ENCODE measurements around the gene OXLD1. TPM values are rescaled to one million over a fixed set of nuclear protein-coding genes. Genes with fewer than 3 reads are reported as not detected.

The OXLD1 gene
- polyA plus RNA-seq, 1 of the 3 experiments (the other 2 are of a cell fraction) = 103 TPM

DNA sequence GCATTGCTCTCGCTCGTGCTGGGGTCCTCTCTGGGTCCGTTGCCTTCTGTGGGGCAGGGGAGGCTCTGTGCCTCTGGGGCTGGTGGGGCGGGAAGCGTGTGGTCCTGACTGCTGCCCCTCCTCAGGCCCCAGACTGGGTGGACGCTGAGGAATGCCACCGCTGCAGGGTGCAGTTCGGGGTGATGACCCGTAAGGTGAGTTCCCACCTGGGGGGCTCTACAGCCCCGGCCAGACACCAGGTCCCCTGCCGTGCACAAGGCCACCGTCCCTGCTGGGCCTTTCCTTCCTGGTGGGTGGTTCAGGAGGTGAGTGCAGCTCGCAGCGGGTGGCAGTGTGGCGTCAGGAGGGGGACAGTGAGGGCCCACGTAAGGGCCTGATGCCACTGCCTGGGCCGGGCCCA, 24.1 kb upstream of the OXLD1 start:
- Histone ChIP-seq H2AFZ (ENCODE audit: low read depth) (no peak overlapping the region), H3K4me1 (ENCODE audit: control insufficient read depth in 1 of 2, insufficient read depth in 2 of 2, low read depth in 1 of 2, low read length in 1 of 2) (peaks cover under 1 to 1% of the 10 kb centered on the region in 2 experiments; a peak in 1 of 4 replicates), H3K4me3 (ENCODE audit: low read depth in 2 of 2, low read length in 1 of 2) (no peak overlapping the region), H3K9me3 (no peaks in the 10 kb centered on the region), H4K20me1 (ENCODE audit: insufficient read depth) (peaks cover 73% of the 10 kb centered on the region), H3K27me3 (ENCODE audit: insufficient read depth) (no peaks in the 10 kb centered on the region), H3K9me2 (no peaks in the 10 kb centered on the region), H3K4me2 (no peak overlapping the region), H3K27ac (ENCODE audit: low read depth in 2 of 2, low read length in 1 of 2) (no peak overlapping the region), H3K9ac (no peak overlapping the region), H3K79me2 (ENCODE audit: insufficient read depth) (peaks cover 94% of the 10 kb centered on the region), H3K36me3 (replicated peaks in 1 of 2; ENCODE audit: control insufficient read depth in 1 of 2, insufficient read depth in 2 of 2, low read length in 1 of 2) (peaks cover 55 to 98% of the 10 kb centered on the region in 2 experiments), H3F3A (replicated peaks; ENCODE audit: insufficient read depth) (peaks cover 18% of the 10 kb centered on the region)
- TF ChIP-seq SMC3 (IDR thresholded peaks at IDR 0.05; ENCODE audit: low read depth, low read length) (no peak), FOXJ3 (CRISPR knock-in tag; IDR thresholded peaks at IDR 0.05) (no peak)
- TF ChIP-seq, protein P1, sequence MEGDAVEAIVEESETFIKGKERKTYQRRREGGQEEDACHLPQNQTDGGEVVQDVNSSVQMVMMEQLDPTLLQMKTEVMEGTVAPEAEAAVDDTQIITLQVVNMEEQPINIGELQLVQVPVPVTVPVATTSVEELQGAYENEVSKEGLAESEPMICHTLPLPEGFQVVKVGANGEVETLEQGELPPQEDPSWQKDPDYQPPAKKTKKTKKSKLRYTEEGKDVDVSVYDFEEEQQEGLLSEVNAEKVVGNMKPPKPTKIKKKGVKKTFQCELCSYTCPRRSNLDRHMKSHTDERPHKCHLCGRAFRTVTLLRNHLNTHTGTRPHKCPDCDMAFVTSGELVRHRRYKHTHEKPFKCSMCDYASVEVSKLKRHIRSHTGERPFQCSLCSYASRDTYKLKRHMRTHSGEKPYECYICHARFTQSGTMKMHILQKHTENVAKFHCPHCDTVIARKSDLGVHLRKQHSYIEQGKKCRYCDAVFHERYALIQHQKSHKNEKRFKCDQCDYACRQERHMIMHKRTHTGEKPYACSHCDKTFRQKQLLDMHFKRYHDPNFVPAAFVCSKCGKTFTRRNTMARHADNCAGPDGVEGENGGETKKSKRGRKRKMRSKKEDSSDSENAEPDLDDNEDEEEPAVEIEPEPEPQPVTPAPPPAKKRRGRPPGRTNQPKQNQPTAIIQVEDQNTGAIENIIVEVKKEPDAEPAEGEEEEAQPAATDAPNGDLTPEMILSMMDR (IDR thresholded peaks at IDR 0.05) = no peak
- ChIA-PET CTCF (interaction anchor here (0.6 to 1.0 kb wide), 3 partner anchors 12 to 498 kb away, joined by 3 read pairs; no protein-coding TSS in a partner anchor), POLR2A (interaction anchor here (1.5 kb wide), 1 partner anchor 11 kb away, joined by 3 read pairs; no protein-coding TSS in a partner anchor)
- WGBS (ENCODE audit: low lambda C conversion rate) = 94% methylated on average over 15 of the region's 17 CpGs
- DNase-seq = no peak

DNA sequence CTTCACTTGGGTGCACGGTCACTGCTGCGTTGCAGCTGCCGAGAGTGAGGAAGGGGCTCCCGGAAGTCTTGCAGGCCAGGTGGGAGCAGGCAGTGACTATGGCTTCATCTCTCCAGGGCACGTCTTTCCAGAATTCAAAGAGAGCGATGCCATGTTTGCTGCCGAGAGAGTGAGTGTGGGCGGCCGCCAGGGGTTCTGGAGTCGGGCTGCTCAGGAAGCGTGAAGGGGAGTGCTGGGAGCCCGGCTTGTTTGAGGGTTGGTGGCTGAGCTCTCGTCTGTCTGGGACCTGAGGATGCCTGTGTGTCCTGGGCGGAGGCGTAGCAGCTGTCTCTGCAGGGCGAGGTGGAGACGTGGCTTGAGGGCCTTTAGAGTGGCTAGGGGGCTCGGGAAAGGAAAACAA, 23.7 kb upstream of the OXLD1 start:
- no peaks in the 10 kb centered on the region for H3K9me3 ChIP-seq
- no peak for DNase-seq
- no peak for TF ChIP-seq GATA2 (CRISPR knock-in tag; IDR thresholded peaks at IDR 0.05)
- TF ChIP-seq CHD2 (IDR thresholded peaks at IDR 0.05; ENCODE audit: low read length, partially characterized antibody) = no peak
- TF ChIP-seq FOSL2 (IDR thresholded peaks at IDR 0.05; ENCODE audit: borderline replicate concordance, low read depth) = no peak
- no peak for TF ChIP-seq TCF12 (IDR thresholded peaks at IDR 0.05)
- no peak for TF ChIP-seq YY1 (IDR thresholded peaks at IDR 0.05; ENCODE audit: low read depth)
- TF ChIP-seq EP300 (IDR thresholded peaks at IDR 0.05; ENCODE audit: borderline replicate concordance in 1 of 2, low read depth in 1 of 2, low read length in 1 of 2) = no peak
- TF ChIP-seq GABPA (IDR thresholded peaks at IDR 0.05; ENCODE audit: low read depth) = no peak
- TF ChIP-seq SMC3 (IDR thresholded peaks at IDR 0.05; ENCODE audit: low read depth, low read length) = no peak
- TF ChIP-seq, protein P2, sequence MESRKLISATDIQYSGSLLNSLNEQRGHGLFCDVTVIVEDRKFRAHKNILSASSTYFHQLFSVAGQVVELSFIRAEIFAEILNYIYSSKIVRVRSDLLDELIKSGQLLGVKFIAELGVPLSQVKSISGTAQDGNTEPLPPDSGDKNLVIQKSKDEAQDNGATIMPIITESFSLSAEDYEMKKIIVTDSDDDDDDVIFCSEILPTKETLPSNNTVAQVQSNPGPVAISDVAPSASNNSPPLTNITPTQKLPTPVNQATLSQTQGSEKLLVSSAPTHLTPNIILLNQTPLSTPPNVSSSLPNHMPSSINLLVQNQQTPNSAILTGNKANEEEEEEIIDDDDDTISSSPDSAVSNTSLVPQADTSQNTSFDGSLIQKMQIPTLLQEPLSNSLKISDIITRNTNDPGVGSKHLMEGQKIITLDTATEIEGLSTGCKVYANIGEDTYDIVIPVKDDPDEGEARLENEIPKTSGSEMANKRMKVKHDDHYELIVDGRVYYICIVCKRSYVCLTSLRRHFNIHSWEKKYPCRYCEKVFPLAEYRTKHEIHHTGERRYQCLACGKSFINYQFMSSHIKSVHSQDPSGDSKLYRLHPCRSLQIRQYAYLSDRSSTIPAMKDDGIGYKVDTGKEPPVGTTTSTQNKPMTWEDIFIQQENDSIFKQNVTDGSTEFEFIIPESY (IDR thresholded peaks at IDR 0.05; ENCODE audit: borderline replicate concordance, low read depth) = no peak
- no peak for TF ChIP-seq POLR2AphosphoS5 (IDR thresholded peaks at IDR 0.05; ENCODE audit: low read depth, low read length)
- no peak for TF ChIP-seq FOXM1 (IDR thresholded peaks at IDR 0.05; ENCODE audit: low read depth)
- no peak for TF ChIP-seq RFX5 (IDR thresholded peaks at IDR 0.05; ENCODE audit: low read length)
- TF ChIP-seq RXRA (IDR thresholded peaks at IDR 0.05; ENCODE audit: borderline replicate concordance, low read depth) = no peak
- peaks cover 5 to 6% of the 10 kb centered on the region in 2 experiments; a peak in 1 of 4 replicates for H3K4me1 ChIP-seq (ENCODE audit: control insufficient read depth in 1 of 2, insufficient read depth in 2 of 2, low read depth in 1 of 2, low read length in 1 of 2)
- H3K9ac ChIP-seq = no peak overlapping the region
- no peak overlapping the region for H3K27ac ChIP-seq (ENCODE audit: low read depth in 2 of 2, low read length in 1 of 2)
- H4K20me1 ChIP-seq (ENCODE audit: insufficient read depth) = peaks cover 76% of the 10 kb centered on the region
- H3K36me3 ChIP-seq (replicated peaks in 1 of 2; ENCODE audit: control insufficient read depth in 1 of 2, insufficient read depth in 2 of 2, low read length in 1 of 2) = peaks cover 59 to 97% of the 10 kb centered on the region in 2 experiments
- peaks cover 18% of the 10 kb centered on the region for H3F3A ChIP-seq (replicated peaks; ENCODE audit: insufficient read depth)
- H2AFZ ChIP-seq (ENCODE audit: low read depth) = no peak overlapping the region
- no peaks in the 10 kb centered on the region for H3K9me2 ChIP-seq
- no peak overlapping the region for H3K4me3 ChIP-seq (ENCODE audit: low read depth in 2 of 2, low read length in 1 of 2)
- H3K27me3 ChIP-seq (ENCODE audit: insufficient read depth) = no peaks in the 10 kb centered on the region
- CTCF ChIA-PET = interaction anchor here (1.0 to 1.1 kb wide), 3 partner anchors 12 to 14 kb away, joined by 3 read pairs; no protein-coding TSS in a partner anchor
- peaks cover 94% of the 10 kb centered on the region for H3K79me2 ChIP-seq (ENCODE audit: insufficient read depth)
- WGBS (ENCODE audit: low lambda C conversion rate) = 95% methylated on average over 18 of the region's 18 CpGs
- POLR2A ChIA-PET = interaction anchor here (1.5 kb wide), 1 partner anchor 11 kb away, joined by 3 read pairs; no protein-coding TSS in a partner anchor
- no peak overlapping the region for H3K4me2 ChIP-seq
